ENCODE results near the gene PROCA1.

Gene PROCA1

GRCh38 chr17:28711723-28712031, at the start of gene PROCA1:
Gene PROCA1, minus strand, starts transcription at chr17:28711888. Its CDS starts 228 bp downstream, at chr17:28711660.
- DNase-seq (ENCODE audit: low read depth in 2 of 2): no peak

GRCh38 chr17:28760601-28761562, 49.2 kb upstream of the PROCA1 start:
- DNase-seq (ENCODE audit: low read depth in 2 of 2): no peak

- DNase-seq (ENCODE audit: low read depth in 2 of 2): no peak
Measured at GRCh38 chr17:28759256-28759865, 47.7 kb upstream of the PROCA1 start.

- no peak for DNase-seq (ENCODE audit: low read depth in 2 of 2)
Measured at GRCh38 chr17:28758411-28759121, 46.9 kb upstream of the PROCA1 start.

- DNase-seq (ENCODE audit: low read depth in 2 of 2): no peak
Measured at GRCh38 chr17:28756049-28756804, 44.5 kb upstream of the PROCA1 start.

GRCh38 chr17:28755486-28755885, 43.8 kb upstream of the PROCA1 start:
- DNase-seq (ENCODE audit: low read depth in 2 of 2): no peak

- no peak for DNase-seq (ENCODE audit: low read depth in 2 of 2)
Measured at GRCh38 chr17:28751600-28752366, 40.1 kb upstream of the PROCA1 start.

- peak; percentile 76 to 79 for DNase-seq (ENCODE audit: low read depth in 2 of 2)
Measured at GRCh38 chr17:28750178-28751047, 38.7 kb upstream of the PROCA1 start.

GRCh38 chr17:28749516-28750177, 38.0 kb upstream of the PROCA1 start:
- no peak for DNase-seq (ENCODE audit: low read depth in 2 of 2)

- DNase-seq (ENCODE audit: low read depth in 2 of 2): no peak
Measured at GRCh38 chr17:28748852-28749515, 37.3 kb upstream of the PROCA1 start.

- no peak for DNase-seq (ENCODE audit: low read depth in 2 of 2)
Measured at GRCh38 chr17:28747801-28748750, 36.4 kb upstream of the PROCA1 start.

GRCh38 chr17:28747051-28747691, 35.5 kb upstream of the PROCA1 start:
- DNase-seq (ENCODE audit: low read depth in 2 of 2): no peak

GRCh38 chr17:28746611-28747050, 34.9 kb upstream of the PROCA1 start:
- no peak for DNase-seq (ENCODE audit: low read depth in 2 of 2)

GRCh38 chr17:28745786-28746411, 34.2 kb upstream of the PROCA1 start:
- DNase-seq (ENCODE audit: low read depth in 2 of 2): no peak

- no peak for DNase-seq (ENCODE audit: low read depth in 2 of 2)
Measured at GRCh38 chr17:28744972-28745785, 33.5 kb upstream of the PROCA1 start.
